Measurements from ENCODE around the gene ERCC6L.

GRCh38 chrX:72238721-72239475 is at the start of gene ERCC6L:
- TF ChIP-seq, protein P1, sequence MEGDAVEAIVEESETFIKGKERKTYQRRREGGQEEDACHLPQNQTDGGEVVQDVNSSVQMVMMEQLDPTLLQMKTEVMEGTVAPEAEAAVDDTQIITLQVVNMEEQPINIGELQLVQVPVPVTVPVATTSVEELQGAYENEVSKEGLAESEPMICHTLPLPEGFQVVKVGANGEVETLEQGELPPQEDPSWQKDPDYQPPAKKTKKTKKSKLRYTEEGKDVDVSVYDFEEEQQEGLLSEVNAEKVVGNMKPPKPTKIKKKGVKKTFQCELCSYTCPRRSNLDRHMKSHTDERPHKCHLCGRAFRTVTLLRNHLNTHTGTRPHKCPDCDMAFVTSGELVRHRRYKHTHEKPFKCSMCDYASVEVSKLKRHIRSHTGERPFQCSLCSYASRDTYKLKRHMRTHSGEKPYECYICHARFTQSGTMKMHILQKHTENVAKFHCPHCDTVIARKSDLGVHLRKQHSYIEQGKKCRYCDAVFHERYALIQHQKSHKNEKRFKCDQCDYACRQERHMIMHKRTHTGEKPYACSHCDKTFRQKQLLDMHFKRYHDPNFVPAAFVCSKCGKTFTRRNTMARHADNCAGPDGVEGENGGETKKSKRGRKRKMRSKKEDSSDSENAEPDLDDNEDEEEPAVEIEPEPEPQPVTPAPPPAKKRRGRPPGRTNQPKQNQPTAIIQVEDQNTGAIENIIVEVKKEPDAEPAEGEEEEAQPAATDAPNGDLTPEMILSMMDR (IDR thresholded peaks at IDR 0.05), result no peak
- TF ChIP-seq POLR2A (IDR thresholded peaks at IDR 0.05), result no peak

Measured in lower leg skin (tissue), 3 donors.